Cardiac muscle cell (in vitro differentiated cells and primary cell): ENCODE measurements around the gene MGLL. TPM values are rescaled to one million over a fixed set of nuclear protein-coding genes. Genes with fewer than 3 reads are reported as not detected.

Experiments
- DNase-seq, 2 donors: peaks; one replicate each; pipeline versions ENCODE4 v3.0.0 to v3.0.0-alpha.2; 2010 to 2017; ENCODE audit warnings: low read depth in 1 of 2, low spot score in 1 of 2
- H3K27ac ChIP-seq: fragments of 200-600 bp; sonication (generic); 2 replicates; pipeline ENCODE4 v1.5.1; 2016
- H3K27me3 ChIP-seq: fragments of 200-600 bp; sonication (generic); 2 replicates; pipeline ENCODE4 v1.6.0; 2016; ENCODE audit warnings: control low read depth
- H3K36me3 ChIP-seq: fragments of 200-600 bp; sonication (generic); 2 replicates; pipeline ENCODE4 v1.5.1; 2016; ENCODE audit warnings: control low read depth
- H3K4me1 ChIP-seq: fragments of 200-600 bp; sonication (generic); 2 replicates; pipeline ENCODE4 v1.8.1; 2017; ENCODE audit warnings: low read depth, mild to moderate bottlenecking, mixed run types
- H3K4me3 ChIP-seq: fragments of 200-600 bp; sonication (generic); 2 replicates; pipeline ENCODE4 v1.5.1; 2016; ENCODE audit warnings: mild to moderate bottlenecking
- H3K9me3 ChIP-seq: fragments of 200-600 bp; sonication (generic); 2 replicates; pipeline ENCODE4 v1.5.1; 2017; ENCODE audit warnings: low read depth, mild to moderate bottlenecking, control low read depth
- polyA plus RNA-seq: library from polyadenylated mRNA; unstranded; fragments of >200 nt; fragmentation: Nextera tagmentation; extraction: Ambion mirVana; gene quantifications from 2 replicates; pipeline ENCODE4 v1.2.1, GENCODE V29; 2016
- total RNA-seq: library from RNA; depleted of rRNA; stranded (reverse); fragments of >200 nt; gene quantifications from 2 replicates; pipeline ENCODE4 v1.2.3, GENCODE V29; 2016
- TF ChIP-seq, protein P1 (sequence below): IDR thresholded peaks from 2 replicates; pipeline ENCODE4 v1.5.1; 2012; ENCODE audit warnings: low read depth, mild to moderate bottlenecking, low read length

The MGLL gene
- total and polyA plus RNA-seq, 2 experiments from 2014 or later = 1.0 TPM

DNA sequence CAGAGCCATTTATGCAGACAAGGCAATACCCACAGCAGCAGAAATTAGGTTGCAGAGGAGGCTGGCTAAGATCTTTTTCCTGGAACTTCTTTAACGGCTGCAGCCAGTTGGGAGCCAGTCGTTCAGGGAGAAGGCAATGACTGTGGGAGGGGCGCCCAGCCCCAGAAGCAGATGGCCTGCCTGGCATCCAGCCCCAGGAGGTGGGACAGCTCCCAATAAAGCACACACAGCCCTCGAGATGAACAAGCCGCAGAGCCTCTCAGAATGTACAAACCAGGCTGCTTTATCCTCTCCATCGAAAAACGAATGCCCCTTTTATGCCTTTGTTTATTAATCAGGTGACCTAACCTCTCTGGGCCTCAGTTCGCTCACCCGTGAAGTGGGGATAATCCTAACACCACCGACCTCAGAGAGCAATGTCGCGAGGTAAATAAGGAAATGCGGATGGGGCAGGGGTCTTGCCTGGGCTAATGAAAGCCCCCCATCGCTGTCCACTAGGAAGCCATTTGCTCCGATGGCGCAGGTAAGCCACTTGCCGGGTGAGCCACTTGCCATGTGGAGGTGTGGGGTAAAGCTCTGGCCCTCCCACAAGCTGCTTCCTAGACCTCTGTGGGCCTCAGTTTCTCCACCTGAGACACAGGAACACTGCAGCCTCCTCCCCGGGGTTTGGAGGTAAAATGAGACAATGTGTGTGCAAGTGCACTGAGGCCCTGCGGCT lies 35.8 kb downstream of the MGLL start:
- H3K27ac ChIP-seq = no peak overlapping the region
- H3K4me1 ChIP-seq = peaks cover 20% of the 10 kb centered on the region
- TF ChIP-seq, protein P1, sequence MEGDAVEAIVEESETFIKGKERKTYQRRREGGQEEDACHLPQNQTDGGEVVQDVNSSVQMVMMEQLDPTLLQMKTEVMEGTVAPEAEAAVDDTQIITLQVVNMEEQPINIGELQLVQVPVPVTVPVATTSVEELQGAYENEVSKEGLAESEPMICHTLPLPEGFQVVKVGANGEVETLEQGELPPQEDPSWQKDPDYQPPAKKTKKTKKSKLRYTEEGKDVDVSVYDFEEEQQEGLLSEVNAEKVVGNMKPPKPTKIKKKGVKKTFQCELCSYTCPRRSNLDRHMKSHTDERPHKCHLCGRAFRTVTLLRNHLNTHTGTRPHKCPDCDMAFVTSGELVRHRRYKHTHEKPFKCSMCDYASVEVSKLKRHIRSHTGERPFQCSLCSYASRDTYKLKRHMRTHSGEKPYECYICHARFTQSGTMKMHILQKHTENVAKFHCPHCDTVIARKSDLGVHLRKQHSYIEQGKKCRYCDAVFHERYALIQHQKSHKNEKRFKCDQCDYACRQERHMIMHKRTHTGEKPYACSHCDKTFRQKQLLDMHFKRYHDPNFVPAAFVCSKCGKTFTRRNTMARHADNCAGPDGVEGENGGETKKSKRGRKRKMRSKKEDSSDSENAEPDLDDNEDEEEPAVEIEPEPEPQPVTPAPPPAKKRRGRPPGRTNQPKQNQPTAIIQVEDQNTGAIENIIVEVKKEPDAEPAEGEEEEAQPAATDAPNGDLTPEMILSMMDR = no peak
- H3K9me3 ChIP-seq = no peaks in the 10 kb centered on the region
- no peaks in the 10 kb centered on the region for H3K27me3 ChIP-seq
- peak; percentile 43 to 53 for DNase-seq
- no peaks in the 10 kb centered on the region for H3K36me3 ChIP-seq
- H3K4me3 ChIP-seq = no peak overlapping the region

GRCh38 chr3:127785711-127786265 lies 36.5 kb downstream of the MGLL start:
- Histone ChIP-seq H3K4me1 (peaks cover 12% of the 10 kb centered on the region), H3K27me3 (no peaks in the 10 kb centered on the region), H3K27ac (no peak overlapping the region), H3K36me3 (no peaks in the 10 kb centered on the region), H3K4me3 (no peak overlapping the region), H3K9me3 (no peaks in the 10 kb centered on the region)
- DNase-seq = no peak
- TF ChIP-seq, protein P1 = no peak

DNA sequence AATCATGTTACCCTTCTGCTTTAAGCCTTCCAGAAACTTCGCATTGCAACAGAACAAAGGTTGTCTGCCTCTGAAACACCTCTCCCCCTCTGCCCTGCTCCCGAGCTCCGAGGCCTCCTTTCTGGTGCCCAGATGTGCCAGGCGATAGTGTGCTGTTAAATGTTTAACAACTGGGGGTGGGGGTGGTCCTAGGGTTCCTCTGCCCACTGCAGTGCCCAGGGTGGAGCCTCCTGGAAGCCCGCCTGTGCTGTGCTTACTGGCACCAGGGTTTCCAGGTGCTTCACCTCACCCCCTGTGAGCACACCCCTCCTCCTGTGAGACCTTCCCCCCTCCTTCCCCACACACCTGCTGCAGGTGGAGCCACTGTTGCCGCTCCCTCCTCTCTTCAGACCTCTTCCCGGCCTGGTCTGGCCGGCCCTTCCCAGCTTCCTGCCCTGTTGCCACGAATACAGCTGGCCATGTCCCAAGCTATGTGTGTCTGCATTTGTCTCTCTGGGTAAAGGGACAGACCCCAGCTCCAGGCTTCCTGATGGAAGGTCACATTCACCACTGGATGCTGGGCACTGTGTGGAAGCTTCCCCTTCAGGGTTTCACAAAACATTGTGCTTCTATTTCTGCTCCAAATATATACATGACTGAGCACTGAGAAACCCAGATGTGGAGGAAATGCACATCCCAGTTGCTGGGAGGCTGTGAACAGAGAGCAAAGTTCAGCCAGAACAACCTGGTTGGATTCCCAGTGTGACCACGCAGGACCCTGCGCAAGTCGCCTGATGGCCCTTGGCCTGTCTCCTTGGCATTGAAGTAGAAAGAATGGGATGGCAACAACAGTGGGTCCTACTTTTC lies 37.2 kb downstream of the MGLL start:
- Histone ChIP-seq H3K27me3 (no peaks in the 10 kb centered on the region), H3K36me3 (no peaks in the 10 kb centered on the region), H3K27ac (no peak overlapping the region), H3K4me1 (peaks cover 16% of the 10 kb centered on the region), H3K4me3 (no peak overlapping the region), H3K9me3 (no peaks in the 10 kb centered on the region)
- TF ChIP-seq, protein P1 = no peak
- DNase-seq = no peak

DNA sequence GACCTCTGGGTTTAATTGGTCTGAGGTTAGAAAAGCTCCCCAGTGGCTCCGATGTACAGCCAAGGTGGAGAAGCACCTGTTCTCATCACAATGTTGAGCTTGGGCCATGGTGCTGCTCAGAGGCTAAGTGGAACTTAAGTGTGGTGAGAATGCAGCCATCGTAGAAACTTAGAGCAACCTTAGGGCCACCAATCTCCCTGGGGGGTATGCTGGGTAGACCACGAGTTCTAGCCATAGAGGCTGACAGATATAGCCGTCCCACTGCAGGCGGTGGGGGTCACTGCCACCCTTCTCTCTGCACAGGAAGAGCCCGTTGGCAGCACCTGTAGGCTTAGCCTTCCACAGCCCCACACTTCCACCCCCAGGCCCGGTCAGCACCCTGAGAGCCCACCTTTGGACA lies 38.0 kb downstream of the MGLL start:
- H3K27ac ChIP-seq = no peak overlapping the region
- no peak for DNase-seq
- peaks cover 23% of the 10 kb centered on the region for H3K4me1 ChIP-seq
- no peaks in the 10 kb centered on the region for H3K9me3 ChIP-seq
- H3K4me3 ChIP-seq = no peak overlapping the region
- TF ChIP-seq, protein P1 = no peak
- H3K36me3 ChIP-seq = no peaks in the 10 kb centered on the region
- H3K27me3 ChIP-seq = no peaks in the 10 kb centered on the region

DNA sequence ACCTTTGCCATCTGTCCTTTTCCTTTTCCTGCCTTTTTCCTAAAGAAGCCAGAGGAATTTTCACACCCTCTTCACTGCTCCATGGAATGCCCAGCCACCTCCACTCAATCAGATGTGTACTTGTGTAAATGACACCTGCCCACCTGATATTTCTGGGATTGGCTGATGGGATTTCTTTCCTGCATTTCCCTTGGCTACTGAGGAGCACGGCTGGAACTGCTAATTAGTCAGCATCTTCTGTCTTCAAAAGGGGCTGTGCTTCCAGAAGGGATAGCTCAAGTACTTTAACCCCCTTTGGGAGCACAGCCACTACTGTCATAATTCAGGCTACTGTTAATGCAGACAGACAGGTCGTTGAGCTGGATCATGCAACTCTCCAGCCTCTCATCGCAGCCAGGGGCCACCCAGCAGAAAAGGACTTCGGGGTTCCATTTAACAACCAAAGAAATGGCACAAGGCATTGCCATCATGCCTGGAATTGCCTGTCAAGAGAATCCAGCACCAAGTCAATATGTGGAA lies 38.6 kb downstream of the MGLL start:
- no peaks in the 10 kb centered on the region for H3K27me3 ChIP-seq
- H3K9me3 ChIP-seq = no peaks in the 10 kb centered on the region
- no peak overlapping the region for H3K27ac ChIP-seq
- DNase-seq = no peak
- no peak overlapping the region for H3K4me3 ChIP-seq
- H3K36me3 ChIP-seq = no peaks in the 10 kb centered on the region
- TF ChIP-seq, protein P1 = no peak
- H3K4me1 ChIP-seq = peaks cover 23% of the 10 kb centered on the region
